ENCODE results near the gene KCNJ15. TPM values are rescaled to one million over a fixed set of nuclear protein-coding genes. Genes with fewer than 3 reads are reported as not detected.

The KCNJ15 gene
- total RNA-seq: 5.2 and 6.9 TPM in 2 replicates

GRCh38 chr21:38256599-38257302 lies at the start of gene KCNJ15:
TSS of gene KCNJ15 (plus strand) at chr21:38256991. CDS start at chr21:38299262, 42,271 bp downstream.

Other genes with a start within 250 kb of the KCNJ15 start
- 74.6 and 102 TPM in 2 replicates for gene ERG, start 241.5 kb downstream of the KCNJ15 start, total RNA-seq

Data from articular chondrocyte of knee joint (primary cell).